GM19397 (cell line): Measurements from ENCODE around the gene PHLDB3.
"Not testable (repeated sequence)": the region's sequence is repeated elsewhere in the genome, so short reads cannot be mapped to it uniquely, and the experiment has no call there.

ENCODE experiments used
- ATAC-seq: cut with Tn5 transposase; IDR thresholded peaks from one replicate; pipeline ENCODE4 v1.9.1; 2021; ENCODE audit warnings: mild to moderate bottlenecking, moderate library complexity; ENCODE audit not compliant: unreplicated experiment

Gene PHLDB3

GRCh38 chr19:43446746-43447489 lies 57.6 kb downstream of the PHLDB3 start:
- ATAC-seq: no peak

DNA sequence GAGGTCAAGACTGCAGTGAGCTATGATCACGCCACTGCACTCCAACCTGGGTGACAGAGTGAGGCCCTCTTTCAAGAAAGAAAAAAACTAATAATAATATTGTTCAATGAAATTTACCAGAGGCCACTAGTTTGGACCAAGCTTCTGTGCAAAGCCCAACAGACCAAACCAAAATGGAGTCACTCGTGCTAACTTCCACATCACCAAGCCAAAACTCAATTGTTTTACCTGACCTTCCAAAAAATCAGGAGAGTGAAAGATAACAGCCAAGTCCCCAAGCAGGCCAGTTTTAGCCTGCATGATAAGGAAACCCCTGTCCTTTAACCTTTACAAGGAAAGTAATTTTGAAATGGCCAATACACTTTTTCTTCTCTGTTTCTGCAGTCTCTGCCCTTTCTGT lies 59.1 kb downstream of the PHLDB3 start:
- no peak for ATAC-seq

- no peak for ATAC-seq
These were observed 59.8 kb downstream of the PHLDB3 start for GRCh38 chr19:43444531-43445287.

GRCh38 chr19:43444091-43444490 lies 60.5 kb downstream of the PHLDB3 start:
- not testable (repeated sequence) for ATAC-seq

GRCh38 chr19:43441716-43442115 lies 62.8 kb downstream of the PHLDB3 start:
- ATAC-seq: no peak

DNA sequence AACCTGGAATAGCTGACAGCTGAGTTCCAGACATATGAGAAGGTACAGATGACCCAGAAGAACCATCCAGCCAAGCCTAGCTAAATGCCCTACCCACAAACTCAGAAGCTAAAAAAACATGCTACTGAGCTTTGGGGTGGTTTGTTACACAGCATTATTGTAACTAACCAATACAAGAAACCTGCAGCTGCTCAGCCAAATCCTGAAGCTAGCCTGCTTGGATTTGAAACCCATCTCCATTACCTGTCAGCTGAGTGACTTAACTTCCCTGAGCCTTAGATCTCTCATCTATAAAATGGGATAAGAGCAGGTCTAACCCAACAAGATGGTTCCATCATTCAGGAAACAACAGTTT lies 64.9 kb downstream of the PHLDB3 start:
- ATAC-seq: no peak

DNA sequence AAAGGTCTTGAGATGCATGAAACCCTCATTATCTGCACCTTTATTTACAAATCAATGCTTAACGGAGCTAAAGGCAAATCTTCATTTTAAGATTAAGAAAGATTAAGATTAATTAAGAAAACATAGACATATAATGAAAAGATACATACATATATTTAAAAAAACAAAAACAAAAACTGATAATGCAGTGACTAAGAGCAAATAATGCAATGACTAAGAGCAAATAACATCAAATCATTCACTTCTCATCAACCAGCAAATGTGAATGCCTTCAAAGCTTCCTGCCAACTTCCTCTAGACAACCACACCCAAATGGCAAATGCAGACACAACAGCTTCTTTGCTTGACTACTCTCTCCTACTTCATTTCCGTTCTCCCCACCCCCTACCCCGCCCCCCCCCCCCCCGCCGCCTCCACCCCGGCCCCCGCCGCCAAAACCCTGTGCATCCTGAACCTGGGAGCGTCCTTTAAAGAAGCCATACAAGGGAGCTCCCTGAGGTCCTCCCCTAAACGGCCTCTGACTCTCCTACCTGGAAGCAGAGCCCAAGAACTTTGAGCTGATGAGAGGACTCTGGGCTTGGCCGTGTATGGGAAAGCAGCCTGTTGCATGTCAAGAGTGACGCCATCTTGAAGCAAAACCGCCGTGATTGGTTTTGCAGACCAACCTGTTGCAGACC lies 65.4 kb downstream of the PHLDB3 start:
- ATAC-seq: no peak

GRCh38 chr19:43438291-43439031 lies 66.1 kb downstream of the PHLDB3 start:
- no peak for ATAC-seq

GRCh38 chr19:43437712-43438111 lies 66.8 kb downstream of the PHLDB3 start:
- ATAC-seq: no peak

DNA sequence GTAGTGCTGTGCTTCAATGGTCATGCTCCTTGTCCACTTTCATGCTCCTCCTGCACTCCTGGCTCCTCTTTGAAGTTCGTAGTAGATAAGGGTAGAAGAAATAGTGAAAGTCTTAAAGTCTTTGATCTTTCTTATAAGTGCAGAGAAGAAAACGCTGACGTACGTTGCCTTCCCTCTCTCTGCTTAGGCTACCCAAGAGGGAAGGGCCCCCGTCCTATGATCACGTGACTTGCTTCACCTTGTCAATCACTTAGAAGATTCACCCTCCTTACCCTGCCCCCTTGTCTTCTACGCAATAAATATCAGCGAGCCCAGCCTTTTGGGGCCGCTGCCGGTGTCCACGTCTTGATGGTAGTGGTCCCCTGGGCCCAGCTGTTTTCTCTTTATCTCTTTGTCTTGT lies 67.3 kb downstream of the PHLDB3 start:
- not testable (repeated sequence) for ATAC-seq

DNA sequence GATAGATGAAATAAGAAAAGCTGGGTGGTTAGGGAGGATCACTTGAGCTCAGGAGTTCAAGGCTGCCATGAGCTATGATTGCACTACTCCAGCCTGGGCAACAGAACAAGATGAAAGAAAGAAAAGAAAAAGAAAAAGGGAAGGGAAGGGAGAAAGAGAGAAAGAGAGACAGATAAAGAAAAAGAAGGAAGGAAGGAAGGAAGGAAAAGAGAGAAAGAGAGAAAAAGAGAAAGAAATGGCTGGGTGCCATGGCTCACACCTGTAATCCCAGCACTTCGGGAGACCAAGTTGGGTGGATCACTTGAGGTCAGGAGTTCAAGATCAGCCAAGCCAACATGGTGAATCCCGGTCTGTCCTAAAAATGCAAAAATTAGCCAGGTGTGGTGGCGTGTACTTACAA lies 68.8 kb downstream of the PHLDB3 start:
- ATAC-seq: no peak

DNA sequence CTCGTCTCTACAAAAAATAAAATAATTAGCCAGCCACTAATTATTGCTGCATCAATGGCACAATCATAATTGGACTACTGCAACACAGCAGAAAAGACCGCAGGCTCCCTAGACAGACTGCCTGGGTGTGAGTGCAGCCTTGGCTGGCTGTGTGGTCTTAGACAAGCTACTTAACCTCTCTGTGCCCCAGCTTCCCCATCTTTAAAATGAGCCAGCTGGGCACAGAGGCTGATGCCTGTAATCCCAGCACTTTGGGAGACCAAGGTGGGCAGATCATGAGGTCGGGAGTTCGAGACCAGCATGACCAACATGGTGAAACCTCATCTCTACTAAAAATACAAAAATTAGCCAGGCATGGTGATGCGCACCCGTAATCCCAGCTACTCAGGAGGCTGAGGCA lies 70.9 kb downstream of the PHLDB3 start:
- no peak for ATAC-seq

- no peak for ATAC-seq
These were observed 71.2 kb downstream of the PHLDB3 start for GRCh38 chr19:43433358-43433673.

DNA sequence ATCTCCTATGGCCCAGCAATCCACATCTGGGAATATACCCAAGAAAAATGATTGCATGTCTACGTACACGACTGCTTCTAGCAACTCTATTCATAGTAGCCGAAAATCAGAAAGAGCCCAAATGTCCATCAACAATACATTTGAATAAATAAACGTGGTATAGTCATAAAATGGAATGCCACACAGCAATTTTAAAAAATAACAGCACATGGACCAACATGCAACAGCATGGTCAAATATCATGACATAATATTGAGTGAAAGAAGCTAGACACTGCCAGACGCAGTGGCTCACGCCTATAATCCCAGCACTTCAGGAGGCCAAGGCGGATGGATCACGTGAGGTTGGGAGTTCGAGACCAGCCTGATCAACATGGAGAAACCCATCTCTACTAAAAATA lies 73.6 kb downstream of the PHLDB3 start:
- no peak for ATAC-seq

GRCh38 chr19:43430142-43430710 lies 74.3 kb downstream of the PHLDB3 start:
- no peak for ATAC-seq

DNA sequence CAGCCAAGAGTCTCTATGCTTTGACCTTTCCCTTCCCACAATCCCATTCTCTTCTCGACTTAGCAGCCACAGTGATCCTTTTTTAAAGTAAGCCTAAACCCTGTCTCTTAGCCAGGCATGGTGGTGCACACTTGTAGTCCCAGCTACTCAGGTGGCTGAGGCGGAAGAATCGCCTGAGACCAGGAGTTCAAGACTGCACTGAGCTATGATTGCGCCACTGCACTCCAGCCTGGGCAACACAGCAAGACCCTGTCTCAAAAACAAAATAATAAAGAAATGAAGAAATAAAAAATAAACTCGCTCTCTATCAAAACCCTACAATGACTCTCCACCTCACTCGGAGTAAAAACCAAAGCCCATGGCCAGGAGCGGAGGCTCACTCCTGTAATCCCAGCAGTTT lies 75.2 kb downstream of the PHLDB3 start:
- no peak for ATAC-seq

DNA sequence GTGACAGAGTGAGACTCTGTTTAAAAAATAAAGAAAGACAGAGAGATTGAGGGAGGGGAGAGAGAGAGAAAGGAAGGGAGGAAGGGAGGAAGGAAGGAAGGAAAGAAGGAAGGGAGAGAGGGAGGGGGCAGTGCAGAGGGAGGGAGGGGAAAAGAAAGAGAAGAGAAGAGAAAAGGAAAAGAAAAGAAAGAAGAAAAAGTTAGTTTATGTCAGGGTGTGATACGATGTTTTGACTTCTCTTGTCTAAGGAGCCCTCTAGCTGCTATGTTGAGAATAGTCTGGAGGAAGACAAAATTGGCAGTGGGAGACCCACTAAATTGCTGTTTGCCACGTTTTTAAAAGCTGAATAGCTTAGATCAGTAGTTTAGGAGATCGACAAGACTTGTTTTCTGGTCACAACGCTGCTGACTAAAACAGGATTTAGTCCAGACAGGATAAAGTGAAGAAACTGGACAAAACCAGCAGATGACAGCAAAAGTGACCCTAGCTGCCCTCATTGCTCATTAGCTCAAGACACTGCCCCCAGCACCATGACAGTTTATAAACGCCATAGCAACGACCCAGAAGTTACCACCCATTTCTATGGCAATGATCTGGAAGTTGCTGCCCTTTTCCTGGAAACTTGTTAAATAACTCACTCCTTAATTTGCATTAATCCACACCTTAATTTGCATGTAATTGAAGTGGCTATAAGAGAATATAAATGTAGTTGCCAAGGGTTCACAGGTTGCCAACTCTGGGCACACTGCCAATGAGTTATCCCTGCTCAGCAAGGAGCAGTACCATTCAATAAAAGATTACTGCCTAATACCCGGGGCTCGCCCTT lies 78.8 kb downstream of the PHLDB3 start:
- no peak for ATAC-seq
